HepG2 (cell line): Measurements from ENCODE around the gene POC1B. TPM values are rescaled to one million over a fixed set of nuclear protein-coding genes. Genes with fewer than 3 reads are reported as not detected.

ENCODE experiments used
- FOXA3 ChIP-seq: IDR thresholded peaks from 2 replicates; pipeline ENCODE4 v1.6.1; 2016; ENCODE audit warnings: missing genetic modification reagents, missing compliant biosample characterization
- HHEX ChIP-seq: IDR thresholded peaks from 2 replicates; pipeline ENCODE4 v1.6.1; 2016; ENCODE audit warnings: control low read depth
- PAF1 ChIP-seq: IDR thresholded peaks from 2 replicates; pipeline ENCODE4 v1.6.1; 2016; ENCODE audit warnings: missing genetic modification reagents, missing compliant biosample characterization
- PCBP1 ChIP-seq: fragments of 200-400 bp; formaldehyde crosslinking; IDR thresholded peaks from 2 replicates; pipeline ENCODE4 v1.6.1; 2017; ENCODE audit warnings: mild to moderate bottlenecking, low read depth, low read length, borderline replicate concordance
- SKIL ChIP-seq: sonication (generic); formaldehyde crosslinking; IDR thresholded peaks from 2 replicates; pipeline ENCODE4 v1.8.0; 2022; ENCODE audit warnings: missing genetic modification reagents, mild to moderate bottlenecking, moderate library complexity, borderline replicate concordance
- ZBTB2 ChIP-seq: sonication (generic); formaldehyde crosslinking; IDR thresholded peaks from 2 replicates; pipeline ENCODE4 v1.8.0; 2022; ENCODE audit warnings: low read depth, missing genetic modification reagents
- ZNF331 ChIP-seq: sonication (generic); formaldehyde crosslinking; IDR thresholded peaks from 2 replicates; pipeline ENCODE4 v1.4.0; 2020; ENCODE audit warnings: missing genetic modification reagents
- ZNF382 ChIP-seq: sonication (generic); formaldehyde crosslinking; IDR thresholded peaks from 2 replicates; pipeline ENCODE4 v1.5.0; 2020; ENCODE audit warnings: missing genetic modification reagents, mild to moderate bottlenecking, borderline replicate concordance
- ZNF431 ChIP-seq: sonication (generic); formaldehyde crosslinking; IDR thresholded peaks from 2 replicates; pipeline ENCODE4 v1.9.0; 2022; ENCODE audit warnings: missing genetic modification reagents, low read depth, mild to moderate bottlenecking, borderline replicate concordance
- ZNF441 ChIP-seq: sonication (generic); formaldehyde crosslinking; IDR thresholded peaks from 2 replicates; pipeline ENCODE4 v1.7.0; 2021; ENCODE audit warnings: missing genetic modification reagents, borderline replicate concordance
- ZNF773 ChIP-seq: sonication (generic); formaldehyde crosslinking; IDR thresholded peaks from 2 replicates; pipeline ENCODE4 v1.4.0; 2020; ENCODE audit warnings: missing genetic modification reagents, borderline replicate concordance
- polyA plus RNA-seq, 8 experiments: library from polyadenylated mRNA; depleted of rRNA in 3 of 8; stranded (reverse) in 7 of 8; unstranded in 1 of 8; fragments of >200 nt; fragmentation: Illumina TruSeq in 4 of 8; extraction: Trizol in 4 of 8; gene quantifications; 2 replicates each; pipeline versions ENCODE4 v1.2.1 to v1.2.3, GENCODE V29; 2011 to 2016; ENCODE audit warnings: low read depth in 4 of 8, missing spikeins in 1 of 8, mixed read lengths in 1 of 8; ENCODE audit not compliant: insufficient read depth in 1 of 8
- total RNA-seq, 5 experiments: library from RNA; depleted of rRNA; stranded (reverse); fragments of >200 nt; fragmentation: Illumina TruSeq; extraction: Trizol; gene quantifications; 2 replicates each; pipeline ENCODE4 v1.2.3, GENCODE V29; 2016; ENCODE audit warnings: low read depth in 1 of 5
- TF ChIP-seq, protein P1 (sequence below), 2 experiments: fragments of 450-650 bp in 1 of 2; sonication (generic) in 1 of 2; formaldehyde crosslinking; IDR thresholded peaks; 2 replicates each; pipeline versions ENCODE4 v1.5.0 to v1.8.0; 2020 to 2022; ENCODE audit warnings: mild to moderate bottlenecking in 1 of 2, missing genetic modification reagents in 1 of 2
- TF ChIP-seq, protein P2 (sequence below): sonication (generic); formaldehyde crosslinking; IDR thresholded peaks from 2 replicates; pipeline ENCODE4 v1.4.0; 2020; ENCODE audit warnings: missing genetic modification reagents, low read depth, mild to moderate bottlenecking, borderline replicate concordance
- TF ChIP-seq, protein P3 (sequence below): sonication (generic); formaldehyde crosslinking; IDR thresholded peaks from one replicate; pipeline ENCODE4 v1.5.1; 2020; ENCODE audit warnings: mild to moderate bottlenecking, missing genetic modification reagents; ENCODE audit errors: not compliant biosample characterization

The POC1B gene
- total and polyA plus RNA-seq, 2 of the 13 experiments (the other 11 are each of a cell fraction or from before 2014, with no cell fraction given), result 9.3 to 11.0 TPM

- TF ChIP-seq SKIL (no peak), ZNF431 (CRISPR knock-in tag) (no peak), ZNF441 (CRISPR knock-in tag) (no peak), PAF1 (CRISPR knock-in tag) (no peak), PCBP1 (no peak), ZBTB2 (CRISPR knock-in tag) (no peak), ZNF331 (CRISPR knock-in tag) (peak; percentile 54; the same call in 1 of the 2 replicates), HHEX (no peak), ZNF382 (no peak), ZNF773 (CRISPR knock-in tag) (no peak), FOXA3 (peak; percentile 43)
- TF ChIP-seq, protein P1, sequence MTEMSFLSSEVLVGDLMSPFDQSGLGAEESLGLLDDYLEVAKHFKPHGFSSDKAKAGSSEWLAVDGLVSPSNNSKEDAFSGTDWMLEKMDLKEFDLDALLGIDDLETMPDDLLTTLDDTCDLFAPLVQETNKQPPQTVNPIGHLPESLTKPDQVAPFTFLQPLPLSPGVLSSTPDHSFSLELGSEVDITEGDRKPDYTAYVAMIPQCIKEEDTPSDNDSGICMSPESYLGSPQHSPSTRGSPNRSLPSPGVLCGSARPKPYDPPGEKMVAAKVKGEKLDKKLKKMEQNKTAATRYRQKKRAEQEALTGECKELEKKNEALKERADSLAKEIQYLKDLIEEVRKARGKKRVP (CRISPR knock-in tag; IDR thresholded peaks at IDR 0.05), result no peak
- TF ChIP-seq, protein P2, sequence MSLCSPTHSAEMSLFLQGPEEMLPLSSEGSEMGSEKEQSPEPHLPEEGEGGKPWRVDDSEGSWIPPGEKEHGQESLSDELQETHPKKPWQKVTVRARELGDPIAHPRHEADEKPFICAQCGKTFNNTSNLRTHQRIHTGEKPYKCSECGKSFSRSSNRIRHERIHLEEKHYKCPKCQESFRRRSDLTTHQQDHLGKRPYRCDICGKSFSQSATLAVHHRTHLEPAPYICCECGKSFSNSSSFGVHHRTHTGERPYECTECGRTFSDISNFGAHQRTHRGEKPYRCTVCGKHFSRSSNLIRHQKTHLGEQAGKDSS, result no peak
- TF ChIP-seq, protein P3, sequence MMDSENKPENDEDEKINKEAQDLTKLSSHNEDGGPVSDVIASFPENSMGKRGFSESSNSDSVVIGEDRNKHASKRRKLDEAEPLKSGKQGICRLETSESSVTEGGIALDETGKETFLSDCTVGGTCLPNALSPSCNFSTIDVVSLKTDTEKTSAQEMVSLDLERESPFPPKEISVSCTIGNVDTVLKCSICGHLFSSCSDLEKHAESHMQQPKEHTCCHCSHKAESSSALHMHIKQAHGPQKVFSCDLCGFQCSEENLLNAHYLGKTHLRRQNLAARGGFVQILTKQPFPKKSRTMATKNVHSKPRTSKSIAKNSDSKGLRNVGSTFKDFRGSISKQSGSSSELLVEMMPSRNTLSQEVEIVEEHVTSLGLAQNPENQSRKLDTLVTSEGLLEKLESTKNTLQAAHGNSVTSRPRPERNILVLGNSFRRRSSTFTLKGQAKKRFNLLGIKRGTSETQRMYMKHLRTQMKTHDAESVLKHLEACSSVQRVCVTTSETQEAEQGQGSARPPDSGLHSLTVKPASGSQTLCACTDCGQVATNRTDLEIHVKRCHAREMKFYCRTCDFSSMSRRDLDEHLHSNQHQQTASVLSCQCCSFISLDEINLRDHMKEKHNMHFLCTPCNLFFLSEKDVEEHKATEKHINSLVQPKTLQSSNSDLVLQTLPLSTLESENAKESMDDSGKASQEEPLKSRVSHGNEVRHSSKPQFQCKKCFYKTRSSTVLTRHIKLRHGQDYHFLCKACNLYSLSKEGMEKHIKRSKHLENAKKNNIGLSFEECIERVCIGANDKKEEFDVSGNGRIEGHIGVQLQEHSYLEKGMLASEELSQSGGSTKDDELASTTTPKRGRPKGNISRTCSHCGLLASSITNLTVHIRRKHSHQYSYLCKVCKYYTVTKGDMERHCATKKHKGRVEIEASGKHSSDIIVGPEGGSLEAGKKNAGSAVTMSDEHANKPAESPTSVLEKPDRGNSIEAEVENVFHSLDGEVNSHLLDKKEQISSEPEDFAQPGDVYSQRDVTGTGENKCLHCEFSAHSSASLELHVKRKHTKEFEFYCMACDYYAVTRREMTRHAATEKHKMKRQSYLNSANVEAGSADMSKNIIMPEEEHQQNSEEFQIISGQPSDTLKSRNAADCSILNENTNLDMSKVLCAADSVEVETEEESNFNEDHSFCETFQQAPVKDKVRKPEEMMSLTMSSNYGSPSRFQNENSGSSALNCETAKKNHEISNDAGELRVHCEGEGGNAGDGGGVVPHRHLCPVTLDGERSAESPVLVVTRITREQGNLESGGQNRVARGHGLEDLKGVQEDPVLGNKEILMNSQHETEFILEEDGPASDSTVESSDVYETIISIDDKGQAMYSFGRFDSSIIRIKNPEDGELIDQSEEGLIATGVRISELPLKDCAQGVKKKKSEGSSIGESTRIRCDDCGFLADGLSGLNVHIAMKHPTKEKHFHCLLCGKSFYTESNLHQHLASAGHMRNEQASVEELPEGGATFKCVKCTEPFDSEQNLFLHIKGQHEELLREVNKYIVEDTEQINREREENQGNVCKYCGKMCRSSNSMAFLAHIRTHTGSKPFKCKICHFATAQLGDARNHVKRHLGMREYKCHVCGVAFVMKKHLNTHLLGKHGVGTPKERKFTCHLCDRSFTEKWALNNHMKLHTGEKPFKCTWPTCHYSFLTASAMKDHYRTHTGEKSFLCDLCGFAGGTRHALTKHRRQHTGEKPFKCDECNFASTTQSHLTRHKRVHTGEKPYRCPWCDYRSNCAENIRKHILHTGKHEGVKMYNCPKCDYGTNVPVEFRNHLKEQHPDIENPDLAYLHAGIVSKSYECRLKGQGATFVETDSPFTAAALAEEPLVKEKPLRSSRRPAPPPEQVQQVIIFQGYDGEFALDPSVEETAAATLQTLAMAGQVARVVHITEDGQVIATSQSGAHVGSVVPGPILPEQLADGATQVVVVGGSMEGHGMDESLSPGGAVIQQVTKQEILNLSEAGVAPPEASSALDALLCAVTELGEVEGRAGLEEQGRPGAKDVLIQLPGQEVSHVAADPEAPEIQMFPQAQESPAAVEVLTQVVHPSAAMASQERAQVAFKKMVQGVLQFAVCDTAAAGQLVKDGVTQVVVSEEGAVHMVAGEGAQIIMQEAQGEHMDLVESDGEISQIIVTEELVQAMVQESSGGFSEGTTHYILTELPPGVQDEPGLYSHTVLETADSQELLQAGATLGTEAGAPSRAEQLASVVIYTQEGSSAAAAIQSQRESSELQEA, result no peak
Measured at GRCh38 chr12:89492883-89493282, 33.0 kb downstream of the POC1B start (continued).
